ENCODE results near the gene FTCDNL1.

Gene FTCDNL1

GRCh38 chr2:199862788-199863187, 11.8 kb upstream of the FTCDNL1 start:
- no peaks in the 10 kb centered on the region for H3K36me3 ChIP-seq (ENCODE audit: control insufficient read depth in 1 of 2, insufficient read depth in 2 of 2, low read length in 2 of 2)
- H4K8ac ChIP-seq (ENCODE audit: low read depth, low read length) = no peak overlapping the region
- no peaks in the 10 kb centered on the region for H3K4me1 ChIP-seq (ENCODE audit: control insufficient read depth in 1 of 2, insufficient read depth in 2 of 2, low read length in 2 of 2)
- no peaks in the 10 kb centered on the region for H3K79me2 ChIP-seq (ENCODE audit: control insufficient read depth, insufficient read depth, low read length, poor library complexity)
- H2BK12ac ChIP-seq (ENCODE audit: low read length) = no peak overlapping the region
- H3K23ac ChIP-seq (ENCODE audit: low read length) = no peak overlapping the region
- H3K4ac ChIP-seq (ENCODE audit: low read depth, low read length) = no peak overlapping the region
- no peak overlapping the region for H2AFZ ChIP-seq (ENCODE audit: insufficient read depth, low read length, poor library complexity)
- no peaks in the 10 kb centered on the region for H3K9me3 ChIP-seq (ENCODE audit: insufficient read depth, low read depth, low read length)
- no peak overlapping the region for H3K4me3 ChIP-seq (ENCODE audit: low read depth, low read length)
- no peak overlapping the region for H3K27ac ChIP-seq (ENCODE audit: low read depth, low read length)
- H3K27me3 ChIP-seq (ENCODE audit: insufficient read depth, low read length) = no peaks in the 10 kb centered on the region
- no peak overlapping the region for H4K12ac ChIP-seq (ENCODE audit: low read depth, low read length)
- peak; percentile 43 to 71 for DNase-seq
- H4K91ac ChIP-seq (ENCODE audit: low read depth, low read length) = no peak overlapping the region
- H2BK5ac ChIP-seq (ENCODE audit: low read depth, low read length, poor library complexity) = no peak overlapping the region
- no CpG with 5 or more reads among the region's 3 CpGs for WGBS (ENCODE audit: extremely low coverage, insufficient coverage, insufficient read length)
- H3K9ac ChIP-seq (ENCODE audit: low read length) = no peak overlapping the region
- no peak overlapping the region for H2BK120ac ChIP-seq (ENCODE audit: insufficient read depth, low read length, poor library complexity)
- H3K14ac ChIP-seq (ENCODE audit: low read length) = no peak overlapping the region
- H3K79me1 ChIP-seq (ENCODE audit: low read length) = no peaks in the 10 kb centered on the region
- no peak overlapping the region for H3K18ac ChIP-seq (ENCODE audit: low read length)
- no peak overlapping the region for H2AK5ac ChIP-seq (ENCODE audit: low read length)
- H3K4me2 ChIP-seq (ENCODE audit: low read length) = no peak overlapping the region

- H3K4me1 ChIP-seq (ENCODE audit: control insufficient read depth in 1 of 2, insufficient read depth in 2 of 2, low read length in 2 of 2) = no peaks in the 10 kb centered on the region
- H2AFZ ChIP-seq (ENCODE audit: insufficient read depth, low read length, poor library complexity) = no peak overlapping the region
- no peak overlapping the region for H3K4me2 ChIP-seq (ENCODE audit: low read length)
- H3K4ac ChIP-seq (ENCODE audit: low read depth, low read length) = no peak overlapping the region
- no CpG with 5 or more reads among the region's 4 CpGs for WGBS (ENCODE audit: extremely low coverage, insufficient coverage, insufficient read length)
- H3K79me1 ChIP-seq (ENCODE audit: low read length) = no peaks in the 10 kb centered on the region
- H3K27ac ChIP-seq (ENCODE audit: low read depth, low read length) = no peak overlapping the region
- no peak overlapping the region for H3K9ac ChIP-seq (ENCODE audit: low read length)
- H2BK5ac ChIP-seq (ENCODE audit: low read depth, low read length, poor library complexity) = no peak overlapping the region
- no peak overlapping the region for H3K14ac ChIP-seq (ENCODE audit: low read length)
- H2BK12ac ChIP-seq (ENCODE audit: low read length) = no peak overlapping the region
- no peaks in the 10 kb centered on the region for H3K79me2 ChIP-seq (ENCODE audit: control insufficient read depth, insufficient read depth, low read length, poor library complexity)
- no peak overlapping the region for H2BK120ac ChIP-seq (ENCODE audit: insufficient read depth, low read length, poor library complexity)
- no peak overlapping the region for H3K23ac ChIP-seq (ENCODE audit: low read length)
- no peaks in the 10 kb centered on the region for H3K27me3 ChIP-seq (ENCODE audit: insufficient read depth, low read length)
- no peak overlapping the region for H3K4me3 ChIP-seq (ENCODE audit: low read depth, low read length)
- H3K9me3 ChIP-seq (ENCODE audit: insufficient read depth, low read depth, low read length) = no peaks in the 10 kb centered on the region
- no peak overlapping the region for H2AK5ac ChIP-seq (ENCODE audit: low read length)
- no peak overlapping the region for H4K91ac ChIP-seq (ENCODE audit: low read depth, low read length)
- peak in 1 of 2 donors; percentile 34 for DNase-seq
- no peaks in the 10 kb centered on the region for H3K36me3 ChIP-seq (ENCODE audit: control insufficient read depth in 1 of 2, insufficient read depth in 2 of 2, low read length in 2 of 2)
- no peak overlapping the region for H4K12ac ChIP-seq (ENCODE audit: low read depth, low read length)
- H4K8ac ChIP-seq (ENCODE audit: low read depth, low read length) = no peak overlapping the region
- no peak overlapping the region for H3K18ac ChIP-seq (ENCODE audit: low read length)
Measured at GRCh38 chr2:199861132-199861774, 10.3 kb upstream of the FTCDNL1 start.

GRCh38 chr2:199855812-199856211, 4.8 kb upstream of the FTCDNL1 start:
- Histone ChIP-seq H3K27ac (ENCODE audit: low read depth, low read length) (no peak overlapping the region), H4K12ac (ENCODE audit: low read depth, low read length) (no peak overlapping the region), H3K27me3 (ENCODE audit: insufficient read depth, low read length) (no peaks in the 10 kb centered on the region), H3K79me2 (ENCODE audit: control insufficient read depth, insufficient read depth, low read length, poor library complexity) (no peaks in the 10 kb centered on the region), H3K79me1 (ENCODE audit: low read length) (peaks cover under 1% of the 10 kb centered on the region), H2AFZ (ENCODE audit: insufficient read depth, low read length, poor library complexity) (peak overlapping the region; percentile 17), H3K18ac (ENCODE audit: low read length) (no peak overlapping the region), H3K36me3 (ENCODE audit: control insufficient read depth in 1 of 2, insufficient read depth in 2 of 2, low read length in 2 of 2) (no peaks in the 10 kb centered on the region), H3K9ac (ENCODE audit: low read length) (no peak overlapping the region), H3K23ac (ENCODE audit: low read length) (no peak overlapping the region), H4K91ac (ENCODE audit: low read depth, low read length) (no peak overlapping the region), H3K4ac (ENCODE audit: low read depth, low read length) (no peak overlapping the region), H2AK5ac (ENCODE audit: low read length) (no peak overlapping the region), H2BK5ac (ENCODE audit: low read depth, low read length, poor library complexity) (no peak overlapping the region), H2BK12ac (ENCODE audit: low read length) (no peak overlapping the region), H3K4me3 (ENCODE audit: low read depth, low read length) (no peak overlapping the region), H4K8ac (ENCODE audit: low read depth, low read length) (no peak overlapping the region), H3K14ac (ENCODE audit: low read length) (no peak overlapping the region), H2BK120ac (ENCODE audit: insufficient read depth, low read length, poor library complexity) (no peak overlapping the region), H3K9me3 (ENCODE audit: insufficient read depth, low read depth, low read length) (no peaks in the 10 kb centered on the region), H3K4me2 (ENCODE audit: low read length) (no peak overlapping the region), H3K4me1 (ENCODE audit: control insufficient read depth in 1 of 2, insufficient read depth in 2 of 2, low read length in 2 of 2) (peaks cover 0 to 2% of the 10 kb centered on the region in 2 experiments)
- no CpG with 5 or more reads among the region's 4 CpGs for WGBS (ENCODE audit: extremely low coverage, insufficient coverage, insufficient read length)
- no peak for DNase-seq

GRCh38 chr2:199851883-199852282, 891 bp upstream of the FTCDNL1 start:
- no peak overlapping the region for H3K27ac ChIP-seq (ENCODE audit: low read depth, low read length)
- no peak overlapping the region for H4K12ac ChIP-seq (ENCODE audit: low read depth, low read length)
- DNase-seq = no peak
- no peak overlapping the region for H3K4me3 ChIP-seq (ENCODE audit: low read depth, low read length)
- no peak overlapping the region for H3K18ac ChIP-seq (ENCODE audit: low read length)
- no peaks in the 10 kb centered on the region for H3K36me3 ChIP-seq (ENCODE audit: control insufficient read depth in 1 of 2, insufficient read depth in 2 of 2, low read length in 2 of 2)
- no peak overlapping the region for H3K9ac ChIP-seq (ENCODE audit: low read length)
- no peak overlapping the region for H3K14ac ChIP-seq (ENCODE audit: low read length)
- H3K4me1 ChIP-seq (ENCODE audit: control insufficient read depth in 1 of 2, insufficient read depth in 2 of 2, low read length in 2 of 2) = peaks cover 0 to 2% of the 10 kb centered on the region in 2 experiments
- peaks cover 2% of the 10 kb centered on the region for H3K79me2 ChIP-seq (ENCODE audit: control insufficient read depth, insufficient read depth, low read length, poor library complexity)
- H3K4me2 ChIP-seq (ENCODE audit: low read length) = no peak overlapping the region
- no peaks in the 10 kb centered on the region for H3K27me3 ChIP-seq (ENCODE audit: insufficient read depth, low read length)
- no CpG with 5 or more reads among the region's 2 CpGs for WGBS (ENCODE audit: extremely low coverage, insufficient coverage, insufficient read length)
- H2BK5ac ChIP-seq (ENCODE audit: low read depth, low read length, poor library complexity) = no peak overlapping the region
- no peak overlapping the region for H3K23ac ChIP-seq (ENCODE audit: low read length)
- no peak overlapping the region for H4K91ac ChIP-seq (ENCODE audit: low read depth, low read length)
- H2AFZ ChIP-seq (ENCODE audit: insufficient read depth, low read length, poor library complexity) = no peak overlapping the region
- H2BK12ac ChIP-seq (ENCODE audit: low read length) = no peak overlapping the region
- H3K4ac ChIP-seq (ENCODE audit: low read depth, low read length) = no peak overlapping the region
- H2BK120ac ChIP-seq (ENCODE audit: insufficient read depth, low read length, poor library complexity) = no peak overlapping the region
- H4K8ac ChIP-seq (ENCODE audit: low read depth, low read length) = no peak overlapping the region
- no peaks in the 10 kb centered on the region for H3K9me3 ChIP-seq (ENCODE audit: insufficient read depth, low read depth, low read length)
- H3K79me1 ChIP-seq (ENCODE audit: low read length) = peaks cover 4% of the 10 kb centered on the region
- H2AK5ac ChIP-seq (ENCODE audit: low read length) = no peak overlapping the region

All from trophoblast cell (in vitro differentiated cells and primary cell).